Stimulated activated CD8-positive, alpha-beta memory T cell treated with anti-CD3 and anti-CD28 coated beads, Interleukin-4, amount 100 ng/mL, for 4 hours (primary cell): ENCODE data around the gene FGFR2.
"Not testable (repeated sequence)": the region's sequence is repeated elsewhere in the genome, so short reads cannot be mapped to it uniquely, and the experiment has no call there.

ENCODE experiments used
- DNase-seq, 2 donors: peaks; one replicate each; pipeline ENCODE4 v3.0.0-alpha.2; 2020; ENCODE audit warnings: low read depth in 2 of 2, low spot score in 1 of 2

FGFR2 gene

DNA sequence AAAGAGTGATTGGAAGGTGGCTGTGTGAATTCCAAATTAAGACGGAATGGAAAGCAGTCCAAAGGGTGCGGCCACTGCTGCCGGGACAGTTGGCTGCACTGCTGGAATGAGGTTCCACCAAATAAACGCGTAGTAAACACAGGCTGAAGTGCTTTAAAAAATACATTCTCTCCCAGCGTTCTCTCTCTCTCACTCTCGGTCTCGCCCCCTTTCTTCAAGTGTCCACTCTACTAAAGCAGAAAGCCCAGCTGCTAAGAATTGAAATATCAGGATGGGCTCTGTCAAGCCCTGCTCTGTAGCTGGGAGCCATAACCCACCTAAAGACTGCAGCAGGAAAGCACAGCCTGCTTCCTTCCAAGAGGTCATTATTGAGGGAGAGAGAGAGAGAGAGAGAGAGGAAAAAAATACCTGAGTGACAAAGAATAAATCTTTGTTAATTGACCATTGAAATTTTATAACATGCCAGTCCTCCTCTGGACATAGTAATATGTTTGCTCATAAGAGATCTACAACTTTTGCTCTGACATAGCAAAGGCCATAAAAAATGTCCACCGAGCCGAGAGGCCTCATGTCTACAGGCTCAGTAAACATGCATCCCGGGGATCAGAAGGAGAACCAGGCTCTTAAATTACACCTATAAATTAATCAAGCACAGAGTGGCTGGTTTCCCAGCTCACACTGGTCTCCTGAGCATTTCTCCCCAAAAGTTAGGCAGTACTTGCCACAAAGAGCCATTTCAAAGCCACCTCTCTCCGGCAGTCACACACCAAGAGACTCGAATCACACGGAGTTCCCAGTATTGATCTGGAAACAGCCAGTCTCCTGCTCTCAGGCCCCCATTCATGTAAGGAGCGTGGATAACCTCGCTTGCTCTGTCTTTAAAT is 72.8 kb downstream of the FGFR2 start:
- no peak for DNase-seq

DNA sequence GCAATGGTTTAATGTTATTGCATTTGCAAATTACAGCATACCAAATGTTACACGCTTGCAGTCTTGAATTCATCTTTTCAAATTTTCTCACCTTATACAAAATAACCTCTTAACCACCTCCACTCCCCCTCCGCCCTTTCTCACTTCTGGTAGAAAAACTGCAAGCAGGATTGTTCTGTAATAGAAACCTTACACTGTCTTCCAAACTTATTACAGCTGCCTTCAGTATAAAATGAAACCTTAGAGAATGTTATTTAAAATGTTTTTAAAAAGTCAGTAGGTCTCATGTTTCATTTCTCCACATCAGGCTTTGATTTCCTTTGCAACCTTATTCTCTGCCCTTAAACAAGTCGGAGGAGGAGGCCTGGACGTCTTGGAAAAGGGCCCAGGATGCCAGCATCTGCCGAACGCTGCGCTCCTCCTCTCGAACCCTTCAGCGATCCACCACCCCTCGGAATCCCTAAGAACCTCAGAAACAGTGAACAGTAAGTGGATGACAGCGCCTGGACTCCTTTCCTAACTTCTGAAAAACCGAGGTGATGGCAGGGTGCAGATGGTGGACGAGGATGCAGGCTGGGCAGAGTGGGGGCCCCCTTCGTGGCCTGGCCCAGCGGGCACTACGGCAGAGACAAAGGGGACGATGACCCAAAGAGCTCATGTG is 74.0 kb downstream of the FGFR2 start:
- no peak for DNase-seq

DNA sequence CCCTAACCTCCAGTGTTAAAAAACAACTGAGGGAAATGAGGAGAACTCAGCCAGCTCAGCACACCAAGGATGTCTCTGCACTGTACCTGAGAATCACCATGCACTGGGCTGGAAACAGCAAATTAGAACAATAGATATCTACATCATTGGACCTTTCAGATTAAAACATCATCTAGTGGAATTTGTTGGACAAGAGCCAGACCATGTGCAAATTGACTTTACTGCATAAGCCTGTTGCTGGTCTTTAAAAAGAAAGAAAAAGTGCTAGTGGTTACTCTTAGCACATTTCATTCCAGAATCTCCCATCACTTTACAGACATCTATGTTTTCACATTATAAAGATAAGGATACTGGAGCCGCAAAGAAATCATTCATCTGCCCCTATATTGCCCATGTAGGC is 75.4 kb downstream of the FGFR2 start:
- no peak for DNase-seq

DNA sequence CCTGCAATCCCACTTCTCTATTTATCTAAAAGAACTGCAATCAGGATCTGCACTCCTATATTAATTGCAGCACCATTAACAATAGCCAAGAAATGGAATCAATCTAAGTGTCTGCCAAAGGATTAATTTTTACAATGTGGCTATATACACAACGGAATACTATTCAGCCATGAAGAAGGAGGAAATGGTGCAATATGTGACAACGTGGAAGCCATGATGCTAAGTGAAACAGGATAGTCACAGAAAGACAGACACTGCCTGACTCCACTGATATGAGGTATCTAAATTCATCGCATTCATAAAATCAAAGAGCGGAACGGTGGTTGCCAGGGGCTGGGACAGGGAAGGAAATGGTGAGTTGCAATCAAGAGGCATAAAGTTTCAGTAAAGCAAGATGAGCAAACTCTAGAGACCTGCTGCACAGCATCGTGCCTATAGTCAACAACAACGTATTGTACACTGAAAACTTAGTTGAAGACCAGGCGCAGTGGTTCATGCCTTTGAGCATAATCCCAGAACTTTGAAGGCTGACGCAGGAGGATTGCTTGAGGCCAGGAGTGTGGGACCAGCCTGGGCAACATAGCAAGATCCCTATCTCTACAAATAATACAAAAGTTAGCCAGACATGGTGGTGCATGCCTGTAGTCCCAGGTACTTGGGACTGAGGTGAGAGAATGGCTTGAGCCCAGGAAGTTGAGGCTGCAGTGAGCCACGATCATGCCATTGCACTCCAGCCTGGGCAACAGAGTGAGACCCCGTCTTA is 76.3 kb downstream of the FGFR2 start:
- no peak for DNase-seq

DNA sequence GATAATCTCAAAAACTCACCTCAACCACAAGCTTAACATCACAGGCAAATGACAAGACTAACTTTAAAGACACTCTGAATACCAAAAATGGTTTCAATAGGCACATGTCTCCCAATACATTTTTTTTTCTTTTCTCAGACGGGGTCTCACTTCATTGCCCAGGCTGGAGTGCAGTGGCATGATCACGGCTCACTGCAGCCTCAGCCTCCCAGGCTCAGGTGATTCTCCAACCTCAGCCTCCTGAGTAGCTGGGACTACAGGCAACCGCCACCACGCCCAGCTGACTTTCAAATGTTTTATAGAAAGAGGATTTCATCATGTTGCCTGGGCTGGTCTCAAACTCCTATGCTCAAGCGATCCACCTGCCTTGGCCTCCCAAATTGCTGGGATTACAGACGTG is 77.7 kb downstream of the FGFR2 start:
- not testable (repeated sequence) for DNase-seq

DNA sequence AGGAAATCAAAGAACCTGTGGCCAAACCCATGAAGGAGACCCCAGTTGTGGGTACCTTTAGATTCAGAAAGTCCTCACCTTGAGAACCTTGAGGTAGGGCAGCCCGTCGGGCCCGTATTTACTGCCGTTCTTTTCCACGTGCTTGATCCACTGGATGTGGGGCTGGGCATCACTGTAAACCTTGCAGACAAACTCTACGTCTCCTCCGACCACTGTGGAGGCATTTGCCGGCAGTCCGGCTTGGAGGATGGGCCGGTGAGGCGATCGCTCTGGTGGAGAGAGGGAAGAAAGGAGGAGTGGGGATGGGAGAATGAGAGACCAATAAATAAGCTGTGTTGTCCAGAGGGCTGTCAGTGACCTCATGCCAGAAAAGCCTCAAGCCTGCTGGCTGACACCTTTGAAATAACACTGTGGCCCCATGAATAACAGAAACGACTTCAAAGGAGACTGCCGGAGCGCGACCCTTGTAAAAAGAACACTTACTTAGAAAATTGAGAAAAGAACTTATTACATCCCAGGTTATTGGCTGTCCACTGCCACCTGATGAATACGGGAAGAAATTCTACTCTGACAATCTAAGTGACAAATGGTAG is 78.2 kb downstream of the FGFR2 start:
- DNase-seq, result no peak

DNA sequence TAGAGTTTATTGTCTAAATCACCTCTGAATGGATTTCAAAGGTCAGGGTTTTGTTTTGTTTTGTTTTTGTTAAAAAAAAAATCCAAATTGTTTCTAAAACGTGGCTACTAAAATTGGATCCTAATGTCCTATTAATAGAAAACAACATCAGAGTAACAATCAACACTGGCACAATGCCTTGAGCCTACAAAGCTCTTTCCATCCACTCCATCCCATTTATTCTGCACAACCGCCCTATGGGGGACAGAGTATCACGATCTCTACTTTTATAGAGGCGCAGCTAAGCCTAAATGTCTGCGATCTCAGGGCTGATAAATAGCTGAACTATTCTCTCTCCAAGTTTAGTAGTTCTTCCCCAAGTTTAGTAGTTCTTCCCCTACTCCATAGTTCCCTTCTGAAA is 78.8 kb downstream of the FGFR2 start:
- no peak for DNase-seq

DNA sequence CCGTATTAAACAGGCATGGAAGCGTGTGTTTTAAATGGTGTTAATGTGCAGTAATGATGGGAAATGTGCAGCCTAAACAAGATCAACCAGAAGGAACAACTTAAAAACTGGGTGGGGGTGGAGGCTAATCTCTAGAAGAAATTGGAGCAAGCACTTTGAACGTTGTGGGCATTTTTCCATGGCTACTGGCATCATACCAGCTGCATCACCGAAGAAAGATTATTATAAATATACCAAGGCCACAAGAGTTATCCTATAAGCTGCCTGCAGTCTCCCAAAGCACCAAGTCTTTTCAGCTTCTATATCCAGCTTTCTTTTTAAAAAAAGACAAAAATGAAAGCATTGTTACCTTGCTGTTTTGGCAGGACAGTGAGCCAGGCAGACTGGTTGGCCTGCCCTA is 79.9 kb downstream of the FGFR2 start:
- DNase-seq, result no peak

DNA sequence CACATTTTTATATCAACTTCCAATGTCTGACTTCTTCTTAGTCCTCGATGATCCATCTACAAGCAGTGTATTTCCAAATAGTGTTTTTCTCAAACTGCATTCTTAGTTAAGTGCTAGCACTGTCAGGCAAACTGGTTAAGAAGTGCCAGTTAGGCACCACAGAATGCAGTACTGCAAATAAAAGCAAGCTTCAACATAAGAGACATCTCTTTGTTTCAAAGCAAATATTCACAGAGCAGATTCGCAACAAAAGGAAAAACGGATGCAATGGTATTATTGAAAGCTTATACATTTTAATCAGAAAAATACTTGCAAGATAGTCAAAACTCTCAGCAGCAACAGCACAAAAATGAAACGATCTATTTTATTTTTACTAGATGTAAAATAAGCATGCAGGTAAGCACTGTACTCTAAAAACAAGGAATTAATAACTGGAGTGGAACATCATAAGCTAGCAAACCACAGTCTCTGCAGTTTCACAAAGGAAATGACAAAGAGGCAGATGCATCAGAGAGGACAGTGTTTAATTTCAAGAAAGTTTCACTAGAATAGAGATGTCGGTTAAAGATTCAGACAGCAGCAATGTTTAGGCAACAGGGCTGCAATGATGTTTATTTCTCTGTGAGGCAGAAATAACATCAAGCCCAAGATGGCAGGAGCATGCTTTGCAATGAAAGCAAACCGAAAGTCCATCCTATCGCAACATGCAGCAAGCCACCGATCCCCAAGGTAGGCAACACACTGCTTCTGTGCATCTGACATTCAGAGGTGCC is 82.0 kb downstream of the FGFR2 start:
- DNase-seq, result no peak

DNA sequence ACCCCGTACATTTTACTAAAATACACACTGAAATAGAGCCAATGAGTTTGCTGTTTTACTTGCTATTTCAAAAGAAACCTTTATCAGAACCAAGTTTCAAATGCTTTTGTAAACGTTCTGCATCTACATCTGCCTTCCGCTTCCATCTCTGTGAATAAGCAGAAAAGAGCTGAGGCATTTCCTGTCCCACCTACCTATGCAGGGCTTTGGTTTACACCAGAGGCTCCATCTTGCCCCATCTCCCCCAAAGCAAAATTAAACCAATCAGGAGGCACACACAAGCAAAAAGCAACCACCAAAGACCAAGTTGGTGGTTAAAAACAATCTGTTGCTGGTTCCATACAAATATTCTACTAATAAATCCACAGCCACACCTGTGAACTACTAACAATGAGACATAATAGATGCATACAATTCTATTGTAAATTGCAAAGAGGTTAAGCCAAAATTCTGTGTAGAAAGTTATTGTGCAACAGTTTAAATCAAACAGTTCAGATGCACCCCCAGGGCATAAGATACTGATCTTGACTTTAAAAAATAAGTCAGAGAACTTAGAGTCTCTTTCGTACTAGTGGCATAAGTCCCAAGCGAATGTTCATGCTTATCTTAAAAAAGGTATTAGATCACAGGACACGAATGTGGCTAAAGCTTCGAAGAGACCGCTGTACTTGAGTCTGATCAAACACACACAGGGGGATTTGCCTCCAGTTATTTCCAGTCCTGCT is 83.9 kb downstream of the FGFR2 start:
- no peak for DNase-seq

DNA sequence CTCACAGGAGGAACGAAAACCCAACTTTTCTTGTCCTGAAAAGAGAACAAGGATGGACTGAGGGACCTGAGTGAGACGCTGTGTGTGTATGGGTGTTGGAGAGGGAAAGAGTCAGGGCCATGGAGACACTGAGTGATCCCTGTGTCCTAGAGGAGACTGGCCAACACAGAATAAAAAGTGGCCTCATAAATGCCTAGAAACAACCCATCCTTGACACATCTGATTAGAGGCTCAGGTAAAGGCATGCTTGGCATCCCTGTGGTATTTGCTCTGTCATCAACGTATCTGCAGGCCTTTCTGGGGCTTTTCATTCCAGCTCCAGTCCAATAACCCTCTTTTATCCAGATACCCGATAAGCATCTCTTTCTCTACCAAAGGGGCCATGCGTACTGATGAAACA is 86.3 kb downstream of the FGFR2 start:
- DNase-seq, result no peak

DNA sequence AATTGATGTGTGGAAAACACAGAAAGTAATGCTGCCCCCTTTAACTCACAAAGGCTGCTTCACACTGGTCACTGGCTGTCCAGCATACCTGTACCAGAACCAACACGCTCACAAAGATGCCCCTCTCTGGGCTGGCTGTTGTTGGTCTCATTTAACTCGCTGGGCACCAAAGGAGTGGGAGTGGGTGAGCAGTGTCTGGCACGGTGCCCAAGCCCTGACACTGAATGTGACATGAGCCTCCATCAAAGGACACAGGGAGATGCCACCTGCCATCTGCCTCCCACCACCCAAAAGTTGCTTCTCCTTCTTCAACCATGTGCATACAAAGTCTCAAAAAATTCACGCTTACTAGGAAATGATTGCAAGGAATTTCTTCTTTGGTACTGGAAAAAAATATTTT is 86.8 kb downstream of the FGFR2 start:
- no peak for DNase-seq

DNA sequence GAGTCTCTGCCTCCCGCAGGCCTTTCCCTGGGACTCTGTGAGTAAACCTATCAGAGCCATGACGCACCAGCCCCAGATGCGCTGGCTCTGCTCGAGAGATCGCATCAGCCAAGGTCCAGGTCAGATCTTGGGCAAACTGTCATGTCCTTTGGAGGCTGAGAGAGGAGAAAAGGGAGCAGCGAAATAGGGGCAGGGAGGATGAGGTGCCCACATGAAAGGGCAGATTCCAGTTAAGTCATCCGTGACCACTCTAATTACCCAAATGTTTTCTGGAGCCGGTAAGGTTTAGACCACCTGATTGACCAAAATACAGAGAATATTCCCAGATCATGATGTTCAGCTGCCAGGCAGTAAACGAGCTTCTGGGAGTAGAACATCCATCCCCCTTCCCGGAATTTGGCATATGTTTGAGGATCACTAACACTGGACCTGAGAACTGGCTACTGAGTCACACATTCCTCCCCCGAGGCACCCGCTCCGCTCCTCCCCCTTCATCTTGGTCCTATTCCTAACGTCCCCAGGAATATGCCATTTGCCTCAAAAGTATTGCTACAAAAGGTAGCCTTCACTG is 88.0 kb downstream of the FGFR2 start:
- DNase-seq, result no peak

DNA sequence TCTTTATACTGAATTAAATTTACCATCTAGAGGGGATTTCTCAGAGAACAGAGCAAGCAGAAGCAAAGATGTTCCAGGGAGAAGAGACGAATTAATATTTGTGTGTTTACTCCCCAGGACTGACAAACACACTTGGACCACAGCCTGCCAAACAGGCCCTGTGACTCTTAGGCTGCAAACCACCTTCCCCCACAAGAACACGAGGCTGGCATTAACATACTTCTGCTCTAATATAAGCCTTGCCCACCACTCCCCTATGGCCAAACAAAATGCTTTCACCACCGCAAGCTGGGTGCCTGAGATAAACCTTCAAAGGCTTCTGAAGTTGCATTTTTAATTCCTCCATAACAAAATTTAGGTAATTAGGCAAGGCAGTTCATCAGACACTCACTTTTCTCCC is 88.4 kb downstream of the FGFR2 start:
- DNase-seq, result no peak

DNA sequence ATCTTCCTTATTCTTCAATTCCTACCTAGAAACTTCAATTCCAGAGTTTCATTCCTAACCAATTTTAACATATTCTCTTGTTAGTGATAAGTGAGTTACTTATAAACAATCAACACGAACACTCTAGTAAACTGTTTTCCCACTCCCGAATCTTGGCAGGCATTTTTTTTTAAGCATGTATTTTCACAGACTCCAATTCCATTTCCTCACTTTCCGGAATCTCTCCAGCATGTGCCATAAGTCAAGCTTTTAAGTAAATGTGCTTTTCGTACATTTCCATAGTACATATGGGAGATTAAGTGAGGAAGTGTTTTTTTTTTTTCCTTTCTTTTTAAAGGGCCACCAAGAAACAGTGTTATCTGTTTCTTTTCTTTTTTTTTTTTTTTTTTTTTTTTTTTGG is 89.1 kb downstream of the FGFR2 start:
- no peak for DNase-seq

DNA sequence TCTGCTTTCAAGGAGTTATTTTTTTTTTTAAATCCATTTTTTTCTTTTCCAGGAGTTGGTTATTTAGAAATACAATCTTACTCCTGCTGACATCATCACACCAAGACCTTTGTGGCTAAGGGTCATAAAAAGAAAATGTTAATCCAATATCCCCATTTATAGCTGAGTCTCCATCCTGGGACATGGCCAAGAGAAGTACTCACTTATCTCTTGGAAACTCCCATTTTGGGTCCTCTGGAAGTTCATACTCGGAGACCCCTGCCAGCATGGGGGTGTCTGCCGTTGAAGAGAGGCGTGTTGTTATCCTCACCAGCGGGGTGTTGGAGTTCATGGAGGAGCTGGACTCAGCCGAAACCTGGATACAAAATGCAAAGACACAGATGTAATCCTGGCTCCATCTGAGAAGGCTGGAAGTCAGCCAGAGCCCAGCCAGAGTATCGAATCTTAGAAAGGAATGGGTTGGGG is 94.6 kb downstream of the FGFR2 start:
- DNase-seq, result no peak

DNA sequence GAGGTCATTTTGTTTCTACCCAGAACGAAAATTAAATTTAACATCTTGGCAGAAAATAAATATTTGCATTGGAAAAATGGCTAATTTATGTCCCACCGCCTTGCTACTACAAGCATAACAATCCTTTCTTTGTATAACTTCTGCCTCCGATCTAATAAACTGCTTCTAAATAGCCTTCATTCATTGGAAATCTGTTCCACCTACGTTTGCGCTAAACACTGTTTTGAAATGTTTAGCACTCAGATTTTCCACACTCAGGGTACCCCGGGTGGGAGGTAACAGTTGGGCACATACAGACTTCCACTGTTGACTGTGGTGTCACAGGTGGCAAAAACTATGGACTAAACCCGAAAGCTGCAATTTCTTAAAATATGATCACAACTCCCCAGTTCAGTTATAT is 96.4 kb downstream of the FGFR2 start:
- DNase-seq, result no peak

DNA sequence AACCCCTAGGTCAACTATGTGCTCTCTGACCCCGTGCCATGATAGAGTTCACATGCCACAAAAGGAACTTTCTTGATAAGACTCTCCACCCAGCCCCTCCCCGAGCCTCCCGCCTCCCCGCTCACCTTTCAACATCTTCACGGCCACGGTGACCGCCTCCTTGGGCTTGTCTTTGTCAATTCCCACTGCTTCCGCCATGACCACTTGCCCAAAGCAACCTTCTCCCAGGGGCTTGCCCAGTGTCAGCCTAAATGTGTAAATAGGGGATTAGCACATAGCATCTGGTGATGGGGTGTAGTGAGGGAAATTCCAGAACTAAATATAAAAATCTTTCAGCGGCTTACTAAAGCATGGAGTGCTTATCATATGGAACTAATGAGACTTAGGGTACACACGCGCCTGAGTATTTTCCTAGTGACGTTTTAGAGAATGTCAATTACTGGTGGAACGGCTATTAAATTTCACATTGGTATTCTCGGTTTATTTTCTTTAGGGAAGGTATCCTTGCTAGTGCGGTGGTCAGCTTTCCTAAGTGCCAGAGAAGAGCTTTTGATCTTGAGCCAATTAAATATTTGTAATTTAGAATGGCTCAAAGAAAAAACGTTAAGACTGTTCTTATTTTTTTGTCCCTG is 97.4 kb downstream of the FGFR2 start:
- DNase-seq, result no peak
